Liver (tissue), 3 donors: Measurements from ENCODE around the gene CAB39.

Source experiments
- GABPA ChIP-seq, 2 donors: IDR thresholded peaks in 1 of 2; conservative IDR thresholded peaks in 1 of 2; 2 replicates each; pipeline ENCODE4 v1.6.1; 2016; ENCODE audit warnings: antibody characterized with exemption in 2 of 2, mild to moderate bottlenecking in 1 of 2, moderate library complexity in 1 of 2
- HNF4G ChIP-seq: IDR thresholded peaks from 2 replicates; pipeline ENCODE4 v1.6.1; 2016; ENCODE audit warnings: antibody characterized with exemption
- JUND ChIP-seq, 2 donors: IDR thresholded peaks; 2 replicates each; pipeline ENCODE4 v1.6.1; 2016; ENCODE audit warnings: antibody characterized with exemption in 2 of 2
- RAD21 ChIP-seq, 2 donors: IDR thresholded peaks; 2 replicates each; pipeline ENCODE4 v1.6.1; 2016; ENCODE audit warnings: antibody characterized with exemption in 2 of 2, mild to moderate bottlenecking in 2 of 2
- RXRA ChIP-seq, 2 donors: IDR thresholded peaks; 2 replicates each; pipeline ENCODE4 v1.6.1; 2017 to 2018; ENCODE audit warnings: antibody characterized with exemption in 2 of 2, mild to moderate bottlenecking in 1 of 2
- SP1 ChIP-seq: IDR thresholded peaks from 2 replicates; pipeline ENCODE4 v1.6.1; 2018; ENCODE audit warnings: antibody characterized with exemption, mild to moderate bottlenecking
- TAF1 ChIP-seq: conservative IDR thresholded peaks from 2 replicates; pipeline ENCODE4 v1.6.1; 2016; ENCODE audit warnings: antibody characterized with exemption, mild to moderate bottlenecking
- YY1 ChIP-seq: IDR thresholded peaks from 2 replicates; pipeline ENCODE4 v1.6.1; 2016; ENCODE audit warnings: antibody characterized with exemption, mild to moderate bottlenecking
- TF ChIP-seq, protein P1 (sequence below): fragments of 150-350 bp; IDR thresholded peaks from 2 replicates; pipeline ENCODE4 v1.5.1; 2017; ENCODE audit warnings: improper control_type of control experiment, low read depth, low read length; ENCODE audit not compliant: missing input control
- TF ChIP-seq, protein P2 (sequence below): IDR thresholded peaks from 2 replicates; pipeline ENCODE4 v1.6.1; 2016; ENCODE audit warnings: antibody characterized with exemption
- TF ChIP-seq, protein P3 (sequence below): IDR thresholded peaks from 2 replicates; pipeline ENCODE4 v1.6.1; 2016; ENCODE audit warnings: antibody characterized with exemption
- TF ChIP-seq, protein P4 (sequence below): IDR thresholded peaks from 2 replicates; pipeline ENCODE4 v1.6.1; 2016; ENCODE audit warnings: antibody characterized with exemption
- TF ChIP-seq, protein P5 (sequence below): IDR thresholded peaks from 2 replicates; pipeline ENCODE4 v1.6.1; 2016; ENCODE audit warnings: antibody characterized with exemption, mild to moderate bottlenecking
- donor health status: healthy.
- donor health status: healthy.

DNA sequence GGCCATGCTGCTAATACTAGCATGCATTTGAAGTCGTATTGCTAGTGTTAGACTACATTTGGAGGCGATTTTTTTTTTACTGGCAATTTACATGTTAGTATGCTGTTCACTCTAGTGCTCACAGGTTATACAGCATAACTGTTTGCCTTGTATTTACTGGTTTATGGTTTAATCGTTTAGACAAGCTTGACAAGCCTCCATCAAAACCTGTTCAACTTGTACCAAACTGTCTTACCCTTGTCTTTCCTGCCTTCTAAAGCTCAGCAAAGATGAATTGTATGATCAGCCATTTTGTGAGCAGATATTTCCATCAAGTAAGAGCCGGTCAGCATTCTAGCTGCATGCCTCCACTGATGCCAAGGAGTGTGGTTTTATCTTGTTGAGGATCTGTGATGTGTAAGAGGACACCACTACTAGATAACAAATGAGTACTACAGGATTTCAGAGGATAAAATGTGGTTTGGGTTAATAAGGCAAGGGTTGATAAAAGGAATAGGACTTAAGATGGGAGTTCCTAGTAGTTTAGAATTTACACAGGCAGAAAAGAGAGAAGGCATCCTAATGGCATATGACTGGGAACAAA is 83.7 kb downstream of the CAB39 start:
- TF ChIP-seq SP1 (no peak), JUND (IDR thresholded peaks at IDR 0.05) (no peak), RAD21 (IDR thresholded peaks at IDR 0.05) (no peak), TAF1 (no peak), HNF4G (no peak), YY1 (no peak), RXRA (IDR thresholded peaks at IDR 0.05) (no peak), GABPA (IDR thresholded peaks at IDR 0.05 in 1 of 2, conservative IDR thresholded peaks at IDR 0.05 in 1 of 2) (no peak)
- TF ChIP-seq, protein P1, sequence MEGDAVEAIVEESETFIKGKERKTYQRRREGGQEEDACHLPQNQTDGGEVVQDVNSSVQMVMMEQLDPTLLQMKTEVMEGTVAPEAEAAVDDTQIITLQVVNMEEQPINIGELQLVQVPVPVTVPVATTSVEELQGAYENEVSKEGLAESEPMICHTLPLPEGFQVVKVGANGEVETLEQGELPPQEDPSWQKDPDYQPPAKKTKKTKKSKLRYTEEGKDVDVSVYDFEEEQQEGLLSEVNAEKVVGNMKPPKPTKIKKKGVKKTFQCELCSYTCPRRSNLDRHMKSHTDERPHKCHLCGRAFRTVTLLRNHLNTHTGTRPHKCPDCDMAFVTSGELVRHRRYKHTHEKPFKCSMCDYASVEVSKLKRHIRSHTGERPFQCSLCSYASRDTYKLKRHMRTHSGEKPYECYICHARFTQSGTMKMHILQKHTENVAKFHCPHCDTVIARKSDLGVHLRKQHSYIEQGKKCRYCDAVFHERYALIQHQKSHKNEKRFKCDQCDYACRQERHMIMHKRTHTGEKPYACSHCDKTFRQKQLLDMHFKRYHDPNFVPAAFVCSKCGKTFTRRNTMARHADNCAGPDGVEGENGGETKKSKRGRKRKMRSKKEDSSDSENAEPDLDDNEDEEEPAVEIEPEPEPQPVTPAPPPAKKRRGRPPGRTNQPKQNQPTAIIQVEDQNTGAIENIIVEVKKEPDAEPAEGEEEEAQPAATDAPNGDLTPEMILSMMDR: no peak
- TF ChIP-seq, protein P2, sequence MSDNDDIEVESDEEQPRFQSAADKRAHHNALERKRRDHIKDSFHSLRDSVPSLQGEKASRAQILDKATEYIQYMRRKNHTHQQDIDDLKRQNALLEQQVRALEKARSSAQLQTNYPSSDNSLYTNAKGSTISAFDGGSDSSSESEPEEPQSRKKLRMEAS: no peak
- TF ChIP-seq, protein P3, sequence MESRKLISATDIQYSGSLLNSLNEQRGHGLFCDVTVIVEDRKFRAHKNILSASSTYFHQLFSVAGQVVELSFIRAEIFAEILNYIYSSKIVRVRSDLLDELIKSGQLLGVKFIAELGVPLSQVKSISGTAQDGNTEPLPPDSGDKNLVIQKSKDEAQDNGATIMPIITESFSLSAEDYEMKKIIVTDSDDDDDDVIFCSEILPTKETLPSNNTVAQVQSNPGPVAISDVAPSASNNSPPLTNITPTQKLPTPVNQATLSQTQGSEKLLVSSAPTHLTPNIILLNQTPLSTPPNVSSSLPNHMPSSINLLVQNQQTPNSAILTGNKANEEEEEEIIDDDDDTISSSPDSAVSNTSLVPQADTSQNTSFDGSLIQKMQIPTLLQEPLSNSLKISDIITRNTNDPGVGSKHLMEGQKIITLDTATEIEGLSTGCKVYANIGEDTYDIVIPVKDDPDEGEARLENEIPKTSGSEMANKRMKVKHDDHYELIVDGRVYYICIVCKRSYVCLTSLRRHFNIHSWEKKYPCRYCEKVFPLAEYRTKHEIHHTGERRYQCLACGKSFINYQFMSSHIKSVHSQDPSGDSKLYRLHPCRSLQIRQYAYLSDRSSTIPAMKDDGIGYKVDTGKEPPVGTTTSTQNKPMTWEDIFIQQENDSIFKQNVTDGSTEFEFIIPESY: no peak
- TF ChIP-seq, protein P4, sequence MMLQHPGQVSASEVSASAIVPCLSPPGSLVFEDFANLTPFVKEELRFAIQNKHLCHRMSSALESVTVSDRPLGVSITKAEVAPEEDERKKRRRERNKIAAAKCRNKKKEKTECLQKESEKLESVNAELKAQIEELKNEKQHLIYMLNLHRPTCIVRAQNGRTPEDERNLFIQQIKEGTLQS: no peak
- TF ChIP-seq, protein P5, sequence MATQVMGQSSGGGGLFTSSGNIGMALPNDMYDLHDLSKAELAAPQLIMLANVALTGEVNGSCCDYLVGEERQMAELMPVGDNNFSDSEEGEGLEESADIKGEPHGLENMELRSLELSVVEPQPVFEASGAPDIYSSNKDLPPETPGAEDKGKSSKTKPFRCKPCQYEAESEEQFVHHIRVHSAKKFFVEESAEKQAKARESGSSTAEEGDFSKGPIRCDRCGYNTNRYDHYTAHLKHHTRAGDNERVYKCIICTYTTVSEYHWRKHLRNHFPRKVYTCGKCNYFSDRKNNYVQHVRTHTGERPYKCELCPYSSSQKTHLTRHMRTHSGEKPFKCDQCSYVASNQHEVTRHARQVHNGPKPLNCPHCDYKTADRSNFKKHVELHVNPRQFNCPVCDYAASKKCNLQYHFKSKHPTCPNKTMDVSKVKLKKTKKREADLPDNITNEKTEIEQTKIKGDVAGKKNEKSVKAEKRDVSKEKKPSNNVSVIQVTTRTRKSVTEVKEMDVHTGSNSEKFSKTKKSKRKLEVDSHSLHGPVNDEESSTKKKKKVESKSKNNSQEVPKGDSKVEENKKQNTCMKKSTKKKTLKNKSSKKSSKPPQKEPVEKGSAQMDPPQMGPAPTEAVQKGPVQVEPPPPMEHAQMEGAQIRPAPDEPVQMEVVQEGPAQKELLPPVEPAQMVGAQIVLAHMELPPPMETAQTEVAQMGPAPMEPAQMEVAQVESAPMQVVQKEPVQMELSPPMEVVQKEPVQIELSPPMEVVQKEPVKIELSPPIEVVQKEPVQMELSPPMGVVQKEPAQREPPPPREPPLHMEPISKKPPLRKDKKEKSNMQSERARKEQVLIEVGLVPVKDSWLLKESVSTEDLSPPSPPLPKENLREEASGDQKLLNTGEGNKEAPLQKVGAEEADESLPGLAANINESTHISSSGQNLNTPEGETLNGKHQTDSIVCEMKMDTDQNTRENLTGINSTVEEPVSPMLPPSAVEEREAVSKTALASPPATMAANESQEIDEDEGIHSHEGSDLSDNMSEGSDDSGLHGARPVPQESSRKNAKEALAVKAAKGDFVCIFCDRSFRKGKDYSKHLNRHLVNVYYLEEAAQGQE: no peak
